Measurements from ENCODE around the gene ZRSR2. TPM values are rescaled to one million over a fixed set of nuclear protein-coding genes. Genes with fewer than 3 reads are reported as not detected.

Gene ZRSR2
- total RNA-seq, 4 donors from 2014 or later: 5.3 to 263 (median 12.4) TPM; not detected in 1

DNA sequence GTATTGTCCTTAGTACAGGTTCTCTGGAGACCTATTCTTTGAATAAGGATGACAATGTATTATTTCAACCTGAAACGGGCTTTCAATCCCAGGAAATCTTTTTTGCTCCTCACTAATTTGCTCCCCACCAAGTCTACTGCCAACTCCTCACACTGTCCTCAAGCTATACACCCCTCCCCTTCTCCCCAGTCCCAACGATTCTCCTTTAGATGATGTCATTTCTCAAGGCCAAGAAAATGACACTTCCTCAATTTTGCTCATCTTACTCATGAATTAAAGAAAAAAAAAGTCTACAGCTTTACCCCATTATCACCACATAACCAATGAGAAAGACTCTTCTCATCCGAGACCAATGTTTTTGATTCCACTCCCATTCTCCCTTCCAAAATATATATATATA, 43.8 kb downstream of the ZRSR2 start:
- peaks cover 0 to 4% (median 1%) of the 10 kb centered on the region in 4 donors for H3K4me1 ChIP-seq
- TF ChIP-seq, protein P1, sequence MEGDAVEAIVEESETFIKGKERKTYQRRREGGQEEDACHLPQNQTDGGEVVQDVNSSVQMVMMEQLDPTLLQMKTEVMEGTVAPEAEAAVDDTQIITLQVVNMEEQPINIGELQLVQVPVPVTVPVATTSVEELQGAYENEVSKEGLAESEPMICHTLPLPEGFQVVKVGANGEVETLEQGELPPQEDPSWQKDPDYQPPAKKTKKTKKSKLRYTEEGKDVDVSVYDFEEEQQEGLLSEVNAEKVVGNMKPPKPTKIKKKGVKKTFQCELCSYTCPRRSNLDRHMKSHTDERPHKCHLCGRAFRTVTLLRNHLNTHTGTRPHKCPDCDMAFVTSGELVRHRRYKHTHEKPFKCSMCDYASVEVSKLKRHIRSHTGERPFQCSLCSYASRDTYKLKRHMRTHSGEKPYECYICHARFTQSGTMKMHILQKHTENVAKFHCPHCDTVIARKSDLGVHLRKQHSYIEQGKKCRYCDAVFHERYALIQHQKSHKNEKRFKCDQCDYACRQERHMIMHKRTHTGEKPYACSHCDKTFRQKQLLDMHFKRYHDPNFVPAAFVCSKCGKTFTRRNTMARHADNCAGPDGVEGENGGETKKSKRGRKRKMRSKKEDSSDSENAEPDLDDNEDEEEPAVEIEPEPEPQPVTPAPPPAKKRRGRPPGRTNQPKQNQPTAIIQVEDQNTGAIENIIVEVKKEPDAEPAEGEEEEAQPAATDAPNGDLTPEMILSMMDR (IDR thresholded peaks at IDR 0.05): no peak
- TF ChIP-seq POLR2A (IDR thresholded peaks at IDR 0.05) (no peak), POLR2AphosphoS5 (IDR thresholded peaks at IDR 0.05) (no peak), EP300 (IDR thresholded peaks at IDR 0.05; ENCODE audit: low read depth) (no peak)
- H3K4me3 ChIP-seq: no peak overlapping the region
- 74 to 100% methylated on average over 1 to 3 of the region's 3 CpGs for WGBS, 2 donors (ENCODE audit: low coverage in 1 of 2)
- DNase-seq: no peak
- H3K9me3 ChIP-seq: no peaks in the 10 kb centered on the region
- H3K36me3 ChIP-seq: no peaks in the 10 kb centered on the region
- intact Hi-C loops (cut with DNase I; ENCODE audit: low total_unique reads) (no loop called here), in situ Hi-C loops (cut with MboI; ENCODE audit: low pct_ligation_motif_present in 1 of 4, low pct_unique_long_range_greater_than_20kb in 1 of 4, low sequenced_read_pairs in 3 of 4) (no loop called here)
- no peaks in the 10 kb centered on the region for H3K27me3 ChIP-seq
- no peak overlapping the region for H3K27ac ChIP-seq

DNA sequence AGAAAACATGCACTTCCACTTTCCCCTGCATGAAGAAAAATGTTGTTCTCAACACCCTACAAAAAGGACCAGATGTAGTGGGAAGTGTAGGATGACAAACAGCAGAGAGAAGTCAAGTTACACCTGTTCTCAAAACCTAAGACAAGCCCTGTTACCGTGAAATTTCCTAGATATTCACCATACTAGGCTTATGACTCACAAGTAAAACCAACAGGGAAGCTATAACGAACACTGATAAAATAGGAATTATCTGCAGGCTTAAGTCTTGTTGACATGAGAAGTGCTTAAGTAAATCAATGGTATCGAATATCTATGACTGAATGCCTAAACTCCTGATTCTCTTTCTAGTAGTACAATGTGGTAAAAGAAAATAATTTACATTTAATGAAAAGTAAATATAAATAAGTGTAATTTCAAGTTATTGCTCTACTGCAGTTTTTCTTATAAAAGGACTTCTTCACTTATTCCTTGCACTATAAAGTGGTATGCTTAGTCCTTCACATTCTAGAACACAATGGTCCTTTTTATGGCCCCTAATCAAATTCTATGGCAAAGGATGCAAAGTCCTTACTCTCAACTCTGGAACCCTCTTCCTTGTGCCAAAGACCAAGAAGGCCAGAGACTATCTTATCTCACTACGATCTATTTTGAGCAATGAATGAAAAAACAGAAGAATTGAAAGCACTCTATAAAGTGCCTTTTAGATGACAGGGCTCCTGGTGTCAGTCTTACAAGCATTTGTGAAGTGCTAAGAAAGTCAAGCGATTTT, 44.7 kb downstream of the ZRSR2 start:
- Histone ChIP-seq H3K4me1 (peaks cover 0 to 4% (median 1%) of the 10 kb centered on the region in 4 donors), H3K27me3 (no peaks in the 10 kb centered on the region), H3K4me3 (no peak overlapping the region), H3K9me3 (no peaks in the 10 kb centered on the region), H3K27ac (no peak overlapping the region), H3K36me3 (no peaks in the 10 kb centered on the region)
- intact Hi-C loops (cut with DNase I; ENCODE audit: low total_unique reads): no loop called here
- DNase-seq: no peak
- WGBS, 2 donors (ENCODE audit: low coverage in 1 of 2): 55 to 58% methylated on average over 2 to 5 of the region's 5 CpGs
- TF ChIP-seq EP300 (IDR thresholded peaks at IDR 0.05; ENCODE audit: low read depth): no peak
- TF ChIP-seq, protein P1 (IDR thresholded peaks at IDR 0.05): no peak
- TF ChIP-seq POLR2A (IDR thresholded peaks at IDR 0.05): no peak
- no peak for TF ChIP-seq POLR2AphosphoS5 (IDR thresholded peaks at IDR 0.05)
- in situ Hi-C loops (cut with MboI; ENCODE audit: low pct_ligation_motif_present in 1 of 4, low pct_unique_long_range_greater_than_20kb in 1 of 4, low sequenced_read_pairs in 3 of 4): no loop called here

DNA sequence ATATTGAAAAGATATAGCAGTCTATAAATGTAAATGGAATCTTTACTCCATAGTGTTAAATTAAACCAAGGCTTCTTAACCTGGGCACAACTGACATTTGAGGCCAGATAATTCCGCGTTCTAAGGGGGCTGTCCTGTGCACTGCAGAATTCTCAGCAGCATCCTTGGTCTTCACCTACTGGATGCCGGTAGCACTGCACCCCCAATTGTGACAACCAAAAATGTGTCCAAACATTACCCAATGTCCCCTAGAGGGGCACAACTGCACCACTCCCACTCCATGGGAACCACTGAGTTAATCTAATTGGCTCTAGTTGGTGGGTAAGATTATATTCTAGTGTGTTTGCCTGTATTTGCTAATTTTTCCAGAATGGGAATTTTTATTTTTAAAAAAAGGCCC, 47.7 kb downstream of the ZRSR2 start:
- Histone ChIP-seq H3K4me1 (peaks cover 0 to 4% (median 1%) of the 10 kb centered on the region in 4 donors), H3K9me3 (no peaks in the 10 kb centered on the region), H3K4me3 (no peak overlapping the region), H3K36me3 (no peaks in the 10 kb centered on the region), H3K27ac (no peak overlapping the region), H3K27me3 (no peaks in the 10 kb centered on the region)
- no peak for TF ChIP-seq POLR2A (IDR thresholded peaks at IDR 0.05)
- TF ChIP-seq POLR2AphosphoS5 (IDR thresholded peaks at IDR 0.05): no peak
- TF ChIP-seq, protein P1 (IDR thresholded peaks at IDR 0.05): no peak
- no peak for TF ChIP-seq EP300 (IDR thresholded peaks at IDR 0.05; ENCODE audit: low read depth)
- no peak for DNase-seq
- WGBS, 2 donors (ENCODE audit: low coverage in 1 of 2): 100% methylated on average over 3 of the region's 3 CpGs; no CpG with 5 or more reads in 1 of the 2 donors
- in situ Hi-C loops (cut with MboI; ENCODE audit: low pct_ligation_motif_present in 1 of 4, low pct_unique_long_range_greater_than_20kb in 1 of 4, low sequenced_read_pairs in 3 of 4) (no loop called here), intact Hi-C loops (cut with DNase I; ENCODE audit: low total_unique reads) (no loop called here)

DNA sequence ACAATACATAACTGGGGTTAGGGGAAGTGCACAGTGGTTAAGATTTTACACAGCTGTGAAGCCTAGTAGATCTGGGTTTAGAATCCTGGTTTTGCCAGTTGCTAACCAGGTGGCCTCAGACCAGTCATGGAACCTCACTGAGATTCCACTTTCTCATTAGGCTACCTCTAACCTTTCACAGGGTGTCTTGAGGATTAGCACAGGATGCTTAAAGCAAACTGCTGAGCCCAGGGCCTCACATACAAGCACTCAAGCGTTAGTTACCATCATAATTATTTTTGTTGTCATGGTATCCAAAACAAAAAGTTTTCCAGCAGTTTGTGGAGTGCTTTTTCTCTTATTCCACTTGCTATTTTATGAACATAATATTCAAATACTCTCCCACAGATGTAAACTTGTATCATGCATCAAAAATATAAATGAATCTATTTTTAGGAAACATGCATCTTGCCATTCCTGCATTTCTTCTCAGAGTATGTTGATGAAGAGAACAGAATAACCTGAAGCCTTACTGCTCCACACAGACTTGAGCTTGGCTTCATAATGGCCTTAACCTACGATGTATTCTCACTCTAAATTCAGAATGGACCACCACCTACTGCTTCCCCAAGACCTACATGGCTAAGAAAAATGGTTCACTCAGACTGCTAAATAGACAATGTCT, 51.7 kb downstream of the ZRSR2 start:
- no peaks in the 10 kb centered on the region for H3K9me3 ChIP-seq
- TF ChIP-seq, protein P1 (IDR thresholded peaks at IDR 0.05): no peak
- TF ChIP-seq POLR2A (IDR thresholded peaks at IDR 0.05) (no peak), EP300 (IDR thresholded peaks at IDR 0.05; ENCODE audit: low read depth) (no peak), POLR2AphosphoS5 (IDR thresholded peaks at IDR 0.05) (no peak)
- no peaks in the 10 kb centered on the region for H3K36me3 ChIP-seq
- H3K27ac ChIP-seq: no peak overlapping the region
- no peaks in the 10 kb centered on the region for H3K4me1 ChIP-seq
- WGBS, 2 donors (ENCODE audit: low coverage in 1 of 2): 60 to 80% methylated on average over 1 to 2 of the region's 2 CpGs
- in situ Hi-C loops (cut with MboI; ENCODE audit: low pct_ligation_motif_present in 1 of 4, low pct_unique_long_range_greater_than_20kb in 1 of 4, low sequenced_read_pairs in 3 of 4): no loop called here
- intact Hi-C loops (cut with DNase I; ENCODE audit: low total_unique reads): no loop called here
- DNase-seq: no peak
- no peak overlapping the region for H3K4me3 ChIP-seq
- H3K27me3 ChIP-seq: no peaks in the 10 kb centered on the region
